ENCODE measurements around the gene MFAP2. TPM values are rescaled to one million over a fixed set of nuclear protein-coding genes. Genes with fewer than 3 reads are reported as not detected.
"Not testable (repeated sequence)": the region's sequence is repeated elsewhere in the genome, so short reads cannot be mapped to it uniquely, and the experiment has no call there.

Gene MFAP2
- total and polyA plus RNA-seq, 2 experiments from 2014 or later = 79.7 to 91.4 TPM

DNA sequence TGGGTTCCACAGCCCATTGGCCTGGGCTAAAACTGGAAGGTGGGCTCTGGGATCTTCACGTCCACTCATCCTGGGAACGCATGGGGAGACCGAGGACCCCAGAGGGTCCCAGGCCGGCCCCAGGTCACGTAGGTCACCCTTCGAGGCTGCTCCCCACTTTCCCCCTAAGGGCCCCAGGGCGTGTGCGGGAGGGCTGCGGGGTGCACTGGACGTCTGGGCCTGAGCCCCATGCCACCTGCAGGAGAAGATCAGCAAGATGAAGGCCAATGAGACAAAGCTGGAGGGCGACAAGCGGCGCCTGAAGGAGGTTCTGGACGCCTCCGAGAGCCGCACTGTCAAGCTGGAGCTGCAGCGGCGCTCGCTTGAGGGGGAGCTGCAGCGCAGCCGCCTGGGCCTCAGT lies 12.5 kb downstream of the MFAP2 start:
- TF ChIP-seq, protein P1, sequence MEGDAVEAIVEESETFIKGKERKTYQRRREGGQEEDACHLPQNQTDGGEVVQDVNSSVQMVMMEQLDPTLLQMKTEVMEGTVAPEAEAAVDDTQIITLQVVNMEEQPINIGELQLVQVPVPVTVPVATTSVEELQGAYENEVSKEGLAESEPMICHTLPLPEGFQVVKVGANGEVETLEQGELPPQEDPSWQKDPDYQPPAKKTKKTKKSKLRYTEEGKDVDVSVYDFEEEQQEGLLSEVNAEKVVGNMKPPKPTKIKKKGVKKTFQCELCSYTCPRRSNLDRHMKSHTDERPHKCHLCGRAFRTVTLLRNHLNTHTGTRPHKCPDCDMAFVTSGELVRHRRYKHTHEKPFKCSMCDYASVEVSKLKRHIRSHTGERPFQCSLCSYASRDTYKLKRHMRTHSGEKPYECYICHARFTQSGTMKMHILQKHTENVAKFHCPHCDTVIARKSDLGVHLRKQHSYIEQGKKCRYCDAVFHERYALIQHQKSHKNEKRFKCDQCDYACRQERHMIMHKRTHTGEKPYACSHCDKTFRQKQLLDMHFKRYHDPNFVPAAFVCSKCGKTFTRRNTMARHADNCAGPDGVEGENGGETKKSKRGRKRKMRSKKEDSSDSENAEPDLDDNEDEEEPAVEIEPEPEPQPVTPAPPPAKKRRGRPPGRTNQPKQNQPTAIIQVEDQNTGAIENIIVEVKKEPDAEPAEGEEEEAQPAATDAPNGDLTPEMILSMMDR (IDR thresholded peaks at IDR 0.05; ENCODE audit: low read depth, low read length) = no peak
- H3K4me1 ChIP-seq (ENCODE audit: low read depth) = no peaks in the 10 kb centered on the region
- no peak overlapping the region for H3K4me3 ChIP-seq
- H3K36me3 ChIP-seq = no peaks in the 10 kb centered on the region
- H3K27ac ChIP-seq = no peak overlapping the region
- H3K9me3 ChIP-seq (ENCODE audit: low read depth) = no peaks in the 10 kb centered on the region
- no peak for DNase-seq (ENCODE audit: low read depth in 1 of 2, low spot score in 1 of 2)
- H3K27me3 ChIP-seq = no peaks in the 10 kb centered on the region

DNA sequence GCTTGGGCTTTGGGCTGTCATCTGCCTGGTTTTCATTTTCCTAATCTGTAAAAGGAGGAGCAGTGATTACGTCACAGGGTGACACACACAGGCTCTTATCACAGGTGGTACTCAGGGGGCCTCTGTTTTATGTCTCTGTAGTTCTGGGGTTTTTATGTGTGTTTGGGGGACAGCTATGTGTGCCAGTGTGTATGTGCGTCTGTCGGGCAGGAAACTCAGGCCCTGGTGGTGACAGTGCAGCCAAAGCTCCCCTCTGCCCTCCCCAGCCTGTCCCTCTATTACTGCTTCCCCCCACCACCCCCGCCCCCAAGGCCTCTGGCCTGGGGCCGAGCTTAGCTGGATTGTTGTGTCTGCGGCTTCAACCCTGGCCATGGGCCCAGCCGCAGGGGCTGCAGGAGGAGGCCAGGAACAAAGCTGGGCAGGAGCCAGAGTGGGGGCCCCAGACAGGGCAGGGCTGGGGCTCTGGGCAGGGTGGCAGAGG lies 13.3 kb downstream of the MFAP2 start:
- Histone ChIP-seq H3K9me3 (ENCODE audit: low read depth) (no peaks in the 10 kb centered on the region), H3K4me3 (no peak overlapping the region), H3K27me3 (no peaks in the 10 kb centered on the region), H3K36me3 (no peaks in the 10 kb centered on the region), H3K27ac (peak overlapping the region; percentile 12), H3K4me1 (ENCODE audit: low read depth) (no peaks in the 10 kb centered on the region)
- TF ChIP-seq, protein P1 (IDR thresholded peaks at IDR 0.05; ENCODE audit: low read depth, low read length) = no peak
- DNase-seq (ENCODE audit: low read depth in 1 of 2, low spot score in 1 of 2) = peak in 1 of 2 donors; percentile 88

DNA sequence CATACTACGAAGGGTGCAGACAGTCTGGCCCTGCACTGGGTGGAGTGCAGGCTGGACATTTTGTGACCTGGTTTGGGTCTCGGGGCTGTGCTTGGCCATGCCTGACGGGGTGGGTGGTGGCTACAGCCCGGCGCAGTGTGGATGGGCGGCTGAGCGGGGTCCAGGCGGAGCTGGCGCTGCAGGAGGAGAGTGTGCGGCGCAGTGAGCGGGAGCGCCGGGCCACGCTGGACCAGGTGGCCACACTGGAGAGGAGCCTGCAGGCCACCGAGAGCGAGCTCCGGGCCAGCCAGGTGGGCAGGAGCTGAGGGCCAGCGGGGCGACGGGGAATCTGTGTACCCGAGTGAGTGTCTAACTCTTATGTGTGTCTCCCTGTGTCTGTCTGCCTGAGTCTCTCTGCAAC lies 14.1 kb downstream of the MFAP2 start:
- no peak for DNase-seq (ENCODE audit: low read depth in 1 of 2, low spot score in 1 of 2)
- H3K36me3 ChIP-seq = no peaks in the 10 kb centered on the region
- H3K4me1 ChIP-seq (ENCODE audit: low read depth) = no peaks in the 10 kb centered on the region
- H3K27me3 ChIP-seq = no peaks in the 10 kb centered on the region
- H3K27ac ChIP-seq = no peak overlapping the region
- TF ChIP-seq, protein P1 (IDR thresholded peaks at IDR 0.05; ENCODE audit: low read depth, low read length) = no peak
- no peaks in the 10 kb centered on the region for H3K9me3 ChIP-seq (ENCODE audit: low read depth)
- no peak overlapping the region for H3K4me3 ChIP-seq

DNA sequence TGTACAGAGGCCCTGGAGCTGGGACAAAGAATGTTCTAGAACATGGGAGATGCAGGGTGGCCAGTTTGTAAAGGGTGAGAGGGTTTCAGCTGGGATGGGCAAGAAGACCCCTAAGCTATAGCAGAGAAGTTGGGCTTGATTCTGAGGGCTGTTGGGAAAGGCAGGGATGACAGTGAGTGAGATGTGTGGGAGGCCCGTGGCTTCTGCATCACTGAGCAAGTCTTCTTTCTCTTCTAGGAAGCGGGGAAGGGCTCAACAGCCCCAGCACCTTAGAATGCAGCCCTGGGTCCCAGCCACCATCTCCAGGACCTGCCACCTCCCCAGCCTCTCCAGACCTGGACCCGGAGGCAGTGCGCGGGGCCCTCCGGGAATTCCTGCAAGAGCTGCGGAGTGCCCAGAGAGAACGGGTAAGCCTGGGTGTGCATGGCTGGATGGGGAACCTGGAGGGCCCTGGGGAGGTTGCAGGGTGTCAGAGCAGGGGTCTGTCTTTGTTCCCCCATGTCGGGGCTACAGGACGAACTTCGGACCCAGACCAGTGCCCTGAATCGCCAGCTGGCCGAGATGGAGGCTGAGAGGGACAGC lies 14.8 kb downstream of the MFAP2 start:
- H3K27me3 ChIP-seq = no peaks in the 10 kb centered on the region
- H3K27ac ChIP-seq = no peak overlapping the region
- H3K36me3 ChIP-seq = no peaks in the 10 kb centered on the region
- no peaks in the 10 kb centered on the region for H3K9me3 ChIP-seq (ENCODE audit: low read depth)
- DNase-seq (ENCODE audit: low read depth in 1 of 2, low spot score in 1 of 2) = no peak
- no peaks in the 10 kb centered on the region for H3K4me1 ChIP-seq (ENCODE audit: low read depth)
- no peak overlapping the region for H3K4me3 ChIP-seq
- TF ChIP-seq, protein P1 (IDR thresholded peaks at IDR 0.05; ENCODE audit: low read depth, low read length) = no peak

DNA sequence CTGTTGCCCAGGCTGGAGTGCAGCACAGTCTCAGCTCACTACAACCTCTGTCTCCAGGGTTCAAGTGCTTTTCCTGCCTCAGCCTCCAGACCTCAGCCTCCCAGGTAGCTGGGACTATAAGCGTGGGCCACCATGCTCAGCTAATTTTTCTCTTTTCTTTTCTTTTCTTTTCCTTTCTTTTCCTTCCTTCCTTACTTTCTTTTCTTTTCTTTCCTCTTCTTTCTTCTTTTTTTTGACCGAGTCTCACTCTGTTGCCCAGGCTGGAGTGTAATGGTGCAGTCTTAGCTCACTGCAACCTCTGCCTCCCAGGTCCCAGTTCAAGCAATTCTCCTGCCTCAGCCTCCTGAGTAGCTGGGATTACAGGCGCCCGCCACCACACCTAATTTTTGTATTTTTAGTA lies 16.3 kb downstream of the MFAP2 start:
- H3K27ac ChIP-seq; H3K4me3 ChIP-seq; H3K9me3 ChIP-seq (ENCODE audit: low read depth); H3K27me3 ChIP-seq; H3K4me1 ChIP-seq (ENCODE audit: low read depth); DNase-seq (ENCODE audit: low read depth in 1 of 2, low spot score in 1 of 2); H3K36me3 ChIP-seq: not testable (repeated sequence)

DNA sequence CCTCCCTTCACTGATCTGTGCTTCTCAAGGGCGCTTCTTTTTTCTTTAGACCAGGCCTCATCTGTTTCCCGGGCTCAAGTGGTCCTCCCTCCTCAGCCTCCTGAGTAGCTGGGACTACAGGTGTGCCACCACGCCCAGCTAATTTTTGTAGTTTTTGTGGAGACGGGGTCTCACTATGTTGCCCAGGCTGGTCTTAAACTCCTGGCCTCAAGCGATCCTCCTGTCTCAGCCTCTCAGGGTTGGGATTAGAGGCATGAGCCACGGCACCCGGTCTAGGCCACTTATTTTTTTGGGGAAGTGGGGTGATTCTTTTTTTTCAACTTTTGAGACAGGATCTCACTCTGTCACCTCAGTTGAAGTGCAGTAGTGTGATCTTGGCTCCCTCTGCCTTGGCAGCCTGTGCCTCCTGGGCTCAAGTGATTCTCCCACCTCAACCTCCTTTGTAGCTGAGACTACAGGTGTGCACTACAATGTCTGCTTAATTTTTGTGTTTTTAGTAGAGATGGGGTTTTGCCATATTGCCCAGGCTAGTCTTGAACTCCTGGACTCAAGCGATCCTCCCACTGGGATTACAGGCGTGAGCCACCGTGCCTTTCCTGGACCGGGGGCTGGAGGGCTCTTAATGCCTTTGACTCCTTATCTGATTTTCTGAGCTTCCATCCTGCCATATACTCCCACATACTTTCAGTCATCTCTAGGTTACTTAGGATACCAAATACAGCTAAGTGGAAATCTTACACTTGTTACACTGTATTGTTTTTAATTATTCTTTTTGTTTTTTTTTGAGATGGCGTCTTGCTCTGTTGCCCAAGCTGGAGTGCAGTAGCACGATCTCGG lies 18.9 kb downstream of the MFAP2 start:
- peak overlapping the region; percentile 17 for H3K4me3 ChIP-seq
- H3K27me3 ChIP-seq = no peaks in the 10 kb centered on the region
- H3K9me3 ChIP-seq (ENCODE audit: low read depth) = no peaks in the 10 kb centered on the region
- TF ChIP-seq, protein P1 (IDR thresholded peaks at IDR 0.05; ENCODE audit: low read depth, low read length) = no peak
- no peaks in the 10 kb centered on the region for H3K36me3 ChIP-seq
- no peak for DNase-seq (ENCODE audit: low read depth in 1 of 2, low spot score in 1 of 2)
- H3K4me1 ChIP-seq (ENCODE audit: low read depth) = no peaks in the 10 kb centered on the region
- no peak overlapping the region for H3K27ac ChIP-seq

Measured in cardiac muscle cell (in vitro differentiated cells and primary cell).